ENCODE data around the gene COQ6. TPM values are rescaled to one million over a fixed set of nuclear protein-coding genes. Genes with fewer than 3 reads are reported as not detected.

The COQ6 gene
- polyA plus RNA-seq, 1 donor from 2014 or later = 82.3 TPM

GRCh38 chr14:73937012-73937411, 13.1 kb upstream of the COQ6 start:
- no peak overlapping the region for H3K4me3 ChIP-seq (ENCODE audit: low read length)
- no peak overlapping the region for H3K4me2 ChIP-seq (ENCODE audit: low read length)
- H3K36me3 ChIP-seq (ENCODE audit: insufficient read depth, low read length) = peaks cover 6% of the 10 kb centered on the region
- H4K20me1 ChIP-seq (ENCODE audit: insufficient read depth) = no peaks in the 10 kb centered on the region
- TF ChIP-seq EP300 (conservative IDR thresholded peaks at IDR 0.05; ENCODE audit: poor library complexity, severe bottlenecking) = no peak
- TF ChIP-seq CTCF (IDR thresholded peaks at IDR 0.05; ENCODE audit: poor library complexity, severe bottlenecking) = no peak
- TF ChIP-seq MXI1 (conservative IDR thresholded peaks at IDR 0.05; ENCODE audit: poor library complexity, severe bottlenecking) = no peak
- no peak for TF ChIP-seq REST (IDR thresholded peaks at IDR 0.05; ENCODE audit: borderline replicate concordance)
- no peak for TF ChIP-seq RAD21 (conservative IDR thresholded peaks at IDR 0.05)
- TF ChIP-seq EZH2 (IDR thresholded peaks at IDR 0.05; ENCODE audit: borderline replicate concordance, insufficient read depth, low read length, poor library complexity, severe bottlenecking) = no peak
- no peak for TF ChIP-seq SMC3 (conservative IDR thresholded peaks at IDR 0.05; ENCODE audit: poor library complexity)
- no peak for TF ChIP-seq POLR2AphosphoS5 (IDR thresholded peaks at IDR 0.05)
- TF ChIP-seq TAF1 (IDR thresholded peaks at IDR 0.05; ENCODE audit: low read depth) = no peak
- H3F3A ChIP-seq (ENCODE audit: insufficient read depth, low read length, poor library complexity, severe bottlenecking) = no peaks in the 10 kb centered on the region
- H3K9me2 ChIP-seq (ENCODE audit: insufficient read depth, low read length) = no peaks in the 10 kb centered on the region
- no peaks in the 10 kb centered on the region for H3K27me3 ChIP-seq (ENCODE audit: insufficient read depth, low read depth, low read length)
- no peaks in the 10 kb centered on the region for H3K9me3 ChIP-seq (ENCODE audit: low read length)
- no peak overlapping the region for H3K27ac ChIP-seq (ENCODE audit: low read length)
- no peak overlapping the region for H3K9ac ChIP-seq (ENCODE audit: low read length)
- H3K79me2 ChIP-seq (replicated peaks; ENCODE audit: insufficient read depth, low read length) = no peaks in the 10 kb centered on the region
- no peak overlapping the region for H2AFZ ChIP-seq (ENCODE audit: low read depth, low read length)

GRCh38 chr14:73942180-73942579, 7.9 kb upstream of the COQ6 start:
- no peak for TF ChIP-seq TAF1 (IDR thresholded peaks at IDR 0.05; ENCODE audit: low read depth)
- no peak for TF ChIP-seq CTCF (IDR thresholded peaks at IDR 0.05; ENCODE audit: poor library complexity, severe bottlenecking)
- no peak for TF ChIP-seq MXI1 (conservative IDR thresholded peaks at IDR 0.05; ENCODE audit: poor library complexity, severe bottlenecking)
- TF ChIP-seq SMC3 (conservative IDR thresholded peaks at IDR 0.05; ENCODE audit: poor library complexity) = no peak
- TF ChIP-seq EP300 (conservative IDR thresholded peaks at IDR 0.05; ENCODE audit: poor library complexity, severe bottlenecking) = no peak
- TF ChIP-seq POLR2AphosphoS5 (IDR thresholded peaks at IDR 0.05) = no peak
- no peak for TF ChIP-seq REST (IDR thresholded peaks at IDR 0.05; ENCODE audit: borderline replicate concordance)
- no peak for TF ChIP-seq EZH2 (IDR thresholded peaks at IDR 0.05; ENCODE audit: borderline replicate concordance, insufficient read depth, low read length, poor library complexity, severe bottlenecking)
- TF ChIP-seq RAD21 (conservative IDR thresholded peaks at IDR 0.05) = no peak
- H3K27ac ChIP-seq (ENCODE audit: low read length) = no peak overlapping the region
- H3K4me2 ChIP-seq (ENCODE audit: low read length) = no peak overlapping the region
- H3F3A ChIP-seq (ENCODE audit: insufficient read depth, low read length, poor library complexity, severe bottlenecking) = no peaks in the 10 kb centered on the region
- H2AFZ ChIP-seq (ENCODE audit: low read depth, low read length) = no peak overlapping the region
- H3K9me2 ChIP-seq (ENCODE audit: insufficient read depth, low read length) = no peaks in the 10 kb centered on the region
- H3K79me2 ChIP-seq (replicated peaks; ENCODE audit: insufficient read depth, low read length) = no peaks in the 10 kb centered on the region
- H4K20me1 ChIP-seq (ENCODE audit: insufficient read depth) = no peaks in the 10 kb centered on the region
- H3K9ac ChIP-seq (ENCODE audit: low read length) = no peak overlapping the region
- no peak overlapping the region for H3K4me3 ChIP-seq (ENCODE audit: low read length)
- no peaks in the 10 kb centered on the region for H3K27me3 ChIP-seq (ENCODE audit: insufficient read depth, low read depth, low read length)
- H3K36me3 ChIP-seq (ENCODE audit: insufficient read depth, low read length) = no peaks in the 10 kb centered on the region
- H3K9me3 ChIP-seq (ENCODE audit: low read length) = no peaks in the 10 kb centered on the region

All from neural cell (in vitro differentiated cells).